Epithelial cell of esophagus (primary cell): ENCODE results near the gene OR51M1.
A peak's percentile ranks its signal among the peaks of the same experiment; 100 is the strongest.

Source experiments
- DNase-seq: peaks from one replicate; pipeline ENCODE4 v3.0.0; 2010; ENCODE audit warnings: low read depth
- H3K4me3 ChIP-seq: 2 replicates; pipeline ENCODE4 v1.5.1; 2011; ENCODE audit warnings: mild to moderate bottlenecking, low read length, control low read depth
- CTCF ChIP-seq: IDR thresholded peaks from 2 replicates; pipeline ENCODE4 v1.5.1; 2011; ENCODE audit warnings: low read depth, mild to moderate bottlenecking, low read length, control low read depth, inconsistent platforms; ENCODE audit not compliant: insufficient read depth; ENCODE audit errors: missing control alignments

Gene OR51M1

DNA sequence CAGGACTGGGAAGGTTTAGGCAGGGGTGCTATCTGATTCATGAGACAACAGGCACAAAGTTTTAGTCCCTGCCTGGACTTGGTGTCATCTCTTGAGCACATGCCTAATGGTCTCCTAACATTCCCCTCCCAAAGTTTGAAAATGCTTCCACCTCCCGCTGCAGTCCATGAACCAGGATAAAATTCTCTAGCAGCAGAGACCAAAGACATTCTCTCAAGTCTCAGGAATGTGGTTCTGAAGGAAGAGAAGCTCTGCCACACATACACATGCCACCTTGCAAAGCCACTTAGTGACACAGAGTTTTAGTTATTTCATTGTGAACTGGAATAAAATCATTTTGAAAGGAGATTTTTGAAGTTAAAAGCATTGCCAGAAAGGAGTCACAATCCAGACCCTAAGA lies 16.8 kb upstream of the OR51M1 start:
- TF ChIP-seq CTCF: no peak
- no peak overlapping the region for H3K4me3 ChIP-seq
- DNase-seq: no peak

GRCh38 chr11:5367448-5368074 lies 16.1 kb upstream of the OR51M1 start:
- no peak for DNase-seq
- H3K4me3 ChIP-seq: no peak overlapping the region
- no peak for TF ChIP-seq CTCF

GRCh38 chr11:5368502-5369043 lies 15.0 kb upstream of the OR51M1 start:
- no peak for DNase-seq
- no peak for TF ChIP-seq CTCF
- no peak overlapping the region for H3K4me3 ChIP-seq

DNA sequence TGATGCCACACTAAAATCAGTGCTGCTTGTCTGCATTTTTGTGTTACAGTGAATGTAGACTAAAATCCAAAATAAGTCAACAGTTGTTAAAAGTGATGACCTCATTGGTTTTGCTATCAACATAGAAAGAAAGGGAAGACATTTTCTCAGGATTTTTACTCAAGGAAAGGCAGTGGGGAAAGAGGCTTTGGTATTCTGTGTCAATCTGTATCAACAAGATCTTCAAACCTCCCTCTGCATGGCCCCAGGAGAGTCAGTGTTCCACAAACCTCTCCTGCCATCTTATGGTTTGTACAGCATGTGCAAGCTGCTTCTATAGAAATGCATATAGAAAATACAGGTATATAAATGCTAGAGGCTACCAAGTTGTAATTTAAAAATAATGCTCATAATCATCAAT lies 13.8 kb upstream of the OR51M1 start:
- TF ChIP-seq CTCF: peak; percentile 38
- DNase-seq: peak; percentile 40
- no peak overlapping the region for H3K4me3 ChIP-seq

GRCh38 chr11:5380740-5381342 lies 2.8 kb upstream of the OR51M1 start:
- DNase-seq: peak; percentile 68
- no peak overlapping the region for H3K4me3 ChIP-seq
- peak; percentile 85 for TF ChIP-seq CTCF

- DNase-seq: no peak
- H3K4me3 ChIP-seq: no peak overlapping the region
- no peak for TF ChIP-seq CTCF
These were observed 723 bp downstream of the OR51M1 start for GRCh38 chr11:5384335-5384734.

- TF ChIP-seq CTCF: no peak
- no peak overlapping the region for H3K4me3 ChIP-seq
- no peak for DNase-seq
These were observed 6.6 kb downstream of the OR51M1 start for GRCh38 chr11:5390210-5390609.
